PC-3 (cell line): ENCODE results near the gene TRIM33. TPM values are rescaled to one million over a fixed set of nuclear protein-coding genes. Genes with fewer than 3 reads are reported as not detected.
"Not testable (repeated sequence)": the region's sequence is repeated elsewhere in the genome, so short reads cannot be mapped to it uniquely, and the experiment has no call there.

Experiments used
- ATAC-seq: fragments of 200-7000 bp; cut with Tn5 transposase; 2 replicates; pipeline ENCODE4 v1.9.1; 2020; ENCODE audit warnings: mild to moderate bottlenecking, moderate library complexity
- BruUV-seq: library from RNA; stranded (reverse); fragments of 400-500 nt; replicated peaks from 2 replicates; lab custom pipeline; 2021; lab: Mats Ljungman, UMichigan
- CTCF ChIA-PET: fragments of 300-600 bp; sonication (Branson Sonifier 250); formaldehyde crosslinking; loops from one replicate; lab custom pipeline; 2022; ENCODE audit warnings: antibody characterized with exemption; lab: Charles Lee
- POLR2A ChIA-PET: fragments of 300-600 bp; sonication (Branson Sonifier 250); formaldehyde crosslinking; loops from one replicate; lab custom pipeline; 2022; ENCODE audit warnings: antibody characterized with exemption; ENCODE audit not compliant: unreplicated experiment; lab: Charles Lee
- DNase-seq: peaks from one replicate; pipeline ENCODE4 v3.0.0-alpha.2; 2015
- H2AFZ ChIP-seq: fragments of 300-600 bp; sonication (generic); 2 replicates; pipeline ENCODE4 v1.6.0; 2016; ENCODE audit warnings: antibody characterized with exemption, low read length
- H3F3A ChIP-seq: fragments of 300-600 bp; sonication (generic); one replicate; pipeline ENCODE4 v1.6.0; 2017; ENCODE audit warnings: antibody characterized with exemption, low read length, control low read depth, mild to moderate bottlenecking; ENCODE audit not compliant: unreplicated experiment
- H3K27ac ChIP-seq: fragments of 300-600 bp; sonication (generic); 2 replicates; pipeline ENCODE4 v1.5.1; 2016; ENCODE audit warnings: mild to moderate bottlenecking, low read length
- H3K27me3 ChIP-seq: fragments of 300-600 bp; sonication (generic); 2 replicates; pipeline ENCODE4 v1.6.1; 2016; ENCODE audit warnings: low read length, mixed read lengths
- H3K36me3 ChIP-seq: fragments of 300-600 bp; sonication (generic); 2 replicates; pipeline ENCODE4 v1.6.1; 2016; ENCODE audit warnings: low read depth, mixed run types, low read length, mixed read lengths
- H3K4me1 ChIP-seq: fragments of 300-600 bp; sonication (generic); 2 replicates; pipeline ENCODE4 v1.5.1; 2016; ENCODE audit warnings: low read length; ENCODE audit not compliant: insufficient read depth
- H3K4me2 ChIP-seq: fragments of 300-600 bp; sonication (generic); 2 replicates; pipeline ENCODE4 v1.6.0; 2016; ENCODE audit warnings: low read length
- H3K4me3 ChIP-seq: fragments of 300-600 bp; sonication (generic); 2 replicates; pipeline ENCODE4 v1.5.1; 2016; ENCODE audit warnings: mild to moderate bottlenecking, low read length, mixed read lengths
- H3K79me2 ChIP-seq: fragments of 300-600 bp; sonication (generic); 2 replicates; pipeline ENCODE4 v1.6.1; 2017; ENCODE audit warnings: low read length, mixed read lengths
- H3K9ac ChIP-seq: fragments of 300-600 bp; sonication (generic); 2 replicates; pipeline ENCODE4 v1.6.0; 2016; ENCODE audit warnings: mild to moderate bottlenecking, low read length
- H3K9me2 ChIP-seq: fragments of 300-600 bp; sonication (generic); replicated peaks from 2 replicates; pipeline ENCODE4 v1.6.1; 2016; ENCODE audit warnings: mixed run types, low read length, mixed read lengths
- H3K9me3 ChIP-seq: fragments of 300-600 bp; sonication (generic); 2 replicates; pipeline ENCODE4 v1.6.1; 2016; ENCODE audit warnings: low read length, mixed read lengths
- H4K20me1 ChIP-seq: fragments of 300-600 bp; sonication (generic); 2 replicates; pipeline ENCODE4 v1.6.1; 2016; ENCODE audit warnings: low read length, mixed read lengths
- EZH2 ChIP-seq: fragments of 300-600 bp; sonication (generic); IDR thresholded peaks from one replicate; pipeline ENCODE4 v1.6.1; 2017; ENCODE audit warnings: antibody characterized with exemption, mild to moderate bottlenecking, low read length; ENCODE audit not compliant: unreplicated experiment
- EZH2phosphoT487 ChIP-seq: fragments of 300-600 bp; sonication (generic); IDR thresholded peaks from 2 replicates; pipeline ENCODE4 v1.6.1; 2018; ENCODE audit warnings: mild to moderate bottlenecking, antibody characterized with exemption, low read length, borderline replicate concordance
- intact Hi-C: fragments of 100-400 bp; cut with micrococcal nuclease; formaldehyde crosslinking; loops from 2 replicates; pipeline ENCODE4 v1.9.0; 2023
- total RNA-seq: library from RNA; depleted of rRNA; stranded (reverse); fragments of >200 nt; gene quantifications from 2 replicates; pipeline ENCODE4 v1.2.3, GENCODE V29; 2014
- TF ChIP-seq, protein P1 (sequence below): fragments of 300-600 bp; sonication (generic); conservative IDR thresholded peaks from 2 replicates; pipeline ENCODE4 v1.5.1; 2017; ENCODE audit warnings: antibody characterized with exemption, low read depth, mild to moderate bottlenecking, low read length

The TRIM33 gene
- total RNA-seq, 1 experiment from 2014 or later = 36.7 TPM

DNA sequence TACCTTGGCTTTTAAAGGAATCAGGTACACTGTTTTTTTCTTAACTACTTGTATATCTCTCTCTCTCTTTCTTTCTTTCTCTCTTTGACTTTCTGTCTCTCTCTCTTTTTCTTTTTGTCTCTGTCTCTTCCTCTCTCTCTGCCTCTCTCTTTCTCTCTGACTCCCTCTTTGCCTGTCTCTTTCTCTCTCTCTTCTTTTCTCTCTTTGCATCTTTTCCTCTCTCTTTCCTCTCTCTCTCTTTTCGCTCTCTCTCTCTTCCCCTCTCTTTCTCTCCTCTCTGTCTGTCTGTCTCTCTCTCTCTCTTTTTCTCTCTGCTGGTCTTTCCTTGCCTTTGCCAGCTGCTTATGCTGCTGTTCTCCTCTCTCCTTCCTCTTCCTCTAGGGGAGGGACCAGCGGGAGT is 143.2 kb downstream of the TRIM33 start:
- H3K4me2 ChIP-seq = no peak overlapping the region
- no TSS peak for BruUV-seq
- H3K27me3 ChIP-seq = no peaks in the 10 kb centered on the region
- POLR2A ChIA-PET = no interaction called here
- H3K9me3 ChIP-seq = 0 out of 2 replicates have a peak, but pooled peaks cover 7% of the 10 kb centered on the region
- H3K36me3 ChIP-seq = no peaks in the 10 kb centered on the region
- H3K9me2 ChIP-seq = no peaks in the 10 kb centered on the region
- no peaks in the 10 kb centered on the region for H3F3A ChIP-seq
- H3K79me2 ChIP-seq = no peaks in the 10 kb centered on the region
- no peak overlapping the region for H3K4me3 ChIP-seq
- intact Hi-C loops = no loop called here
- H3K9ac ChIP-seq = no peak overlapping the region
- no peak overlapping the region for H2AFZ ChIP-seq
- no peaks in the 10 kb centered on the region for H4K20me1 ChIP-seq
- CTCF ChIA-PET = no interaction called here
- H3K4me1 ChIP-seq = no peaks in the 10 kb centered on the region
- TF ChIP-seq, protein P1, sequence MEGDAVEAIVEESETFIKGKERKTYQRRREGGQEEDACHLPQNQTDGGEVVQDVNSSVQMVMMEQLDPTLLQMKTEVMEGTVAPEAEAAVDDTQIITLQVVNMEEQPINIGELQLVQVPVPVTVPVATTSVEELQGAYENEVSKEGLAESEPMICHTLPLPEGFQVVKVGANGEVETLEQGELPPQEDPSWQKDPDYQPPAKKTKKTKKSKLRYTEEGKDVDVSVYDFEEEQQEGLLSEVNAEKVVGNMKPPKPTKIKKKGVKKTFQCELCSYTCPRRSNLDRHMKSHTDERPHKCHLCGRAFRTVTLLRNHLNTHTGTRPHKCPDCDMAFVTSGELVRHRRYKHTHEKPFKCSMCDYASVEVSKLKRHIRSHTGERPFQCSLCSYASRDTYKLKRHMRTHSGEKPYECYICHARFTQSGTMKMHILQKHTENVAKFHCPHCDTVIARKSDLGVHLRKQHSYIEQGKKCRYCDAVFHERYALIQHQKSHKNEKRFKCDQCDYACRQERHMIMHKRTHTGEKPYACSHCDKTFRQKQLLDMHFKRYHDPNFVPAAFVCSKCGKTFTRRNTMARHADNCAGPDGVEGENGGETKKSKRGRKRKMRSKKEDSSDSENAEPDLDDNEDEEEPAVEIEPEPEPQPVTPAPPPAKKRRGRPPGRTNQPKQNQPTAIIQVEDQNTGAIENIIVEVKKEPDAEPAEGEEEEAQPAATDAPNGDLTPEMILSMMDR = no peak
- TF ChIP-seq EZH2 = no peak
- no peak for TF ChIP-seq EZH2phosphoT487
- ATAC-seq = no peak
- H3K27ac ChIP-seq = no peak overlapping the region
- no peak for DNase-seq

DNA sequence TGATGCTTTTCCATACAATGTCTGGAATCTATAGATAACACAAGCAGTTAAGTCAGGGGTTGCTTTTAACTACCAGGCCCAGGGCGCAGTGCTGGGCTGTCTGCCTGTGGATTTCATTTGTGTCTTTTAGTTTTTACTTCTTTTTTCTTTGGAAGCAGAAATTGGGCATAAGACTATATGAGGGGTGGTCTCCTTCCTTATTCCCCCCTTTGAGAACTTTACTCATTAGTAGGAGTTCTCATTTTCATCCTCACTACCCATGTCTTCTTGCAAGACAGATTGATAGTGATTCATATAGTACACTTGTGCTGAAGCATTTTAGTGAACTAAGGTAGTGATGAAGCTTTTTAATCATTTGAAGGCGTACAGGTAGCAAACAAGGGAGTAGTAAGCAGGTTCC is 147.8 kb downstream of the TRIM33 start:
- CTCF ChIA-PET, H3K9me2 ChIP-seq, POLR2A ChIA-PET, H3K36me3 ChIP-seq, H4K20me1 ChIP-seq, ATAC-seq, H3F3A ChIP-seq, H3K9ac ChIP-seq, BruUV-seq, H3K27me3 ChIP-seq, DNase-seq, H3K4me2 ChIP-seq, H3K27ac ChIP-seq, H3K79me2 ChIP-seq, H3K4me1 ChIP-seq, H3K4me3 ChIP-seq, intact Hi-C loops, H2AFZ ChIP-seq: not testable (repeated sequence)
- H3K9me3 ChIP-seq = 0 out of 2 replicates have a peak, but pooled peaks cover 14% of the 10 kb centered on the region

DNA sequence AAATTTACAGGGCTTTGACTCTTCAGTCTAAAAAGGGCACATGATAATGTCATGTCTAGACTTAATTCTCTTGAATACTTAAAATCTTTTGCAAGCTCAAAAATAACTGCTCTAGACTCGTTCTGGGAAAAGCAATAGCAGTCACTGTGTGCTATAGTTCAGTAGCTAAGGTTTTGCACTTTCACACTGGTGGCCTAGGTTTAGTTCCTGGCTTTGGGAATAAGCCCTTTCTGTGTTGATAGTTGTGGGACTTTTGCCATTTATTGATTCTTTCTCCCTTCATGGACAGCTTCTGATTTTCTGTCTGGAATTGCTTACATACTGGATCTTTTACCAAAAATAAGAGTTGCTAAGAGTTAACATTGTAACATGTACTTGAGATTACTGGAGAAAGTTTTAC is 151.2 kb downstream of the TRIM33 start:
- BruUV-seq = no TSS peak
- Histone ChIP-seq H3K9me2 (0 out of 2 replicates have a peak, but pooled peaks cover 3% of the 10 kb centered on the region), H2AFZ (no peak overlapping the region), H3K9ac (no peak overlapping the region), H3K27me3 (no peaks in the 10 kb centered on the region), H3K4me1 (no peaks in the 10 kb centered on the region), H3F3A (no peaks in the 10 kb centered on the region), H3K4me3 (no peak overlapping the region), H4K20me1 (no peaks in the 10 kb centered on the region), H3K9me3 (0 out of 2 replicates have a peak, but pooled peaks cover 14% of the 10 kb centered on the region), H3K79me2 (no peaks in the 10 kb centered on the region), H3K27ac (no peak overlapping the region), H3K36me3 (no peaks in the 10 kb centered on the region; the same call in 1 of the 2 replicates), H3K4me2 (no peak overlapping the region)
- DNase-seq (no peak), ATAC-seq (no peak)
- ChIA-PET POLR2A (no interaction called here), CTCF (no interaction called here)
- TF ChIP-seq, protein P1 = no peak
- TF ChIP-seq EZH2phosphoT487 (no peak), EZH2 (no peak)
- intact Hi-C loops = no loop called here
